Neural cell (in vitro differentiated cells): ENCODE measurements around the gene DNAH6.

ENCODE experiments used
- EP300 ChIP-seq: fragments of 450-650 bp; conservative IDR thresholded peaks from 2 replicates; pipeline ENCODE4 v1.6.1; 2014; ENCODE audit warnings: antibody characterized with exemption, mild to moderate bottlenecking, moderate library complexity; ENCODE audit not compliant: poor library complexity, severe bottlenecking
- EZH2 ChIP-seq: fragments of 200-600, 300-800 bp; shearing (Covaris generic), sonication (generic); IDR thresholded peaks from 2 replicates; pipeline ENCODE4 v1.6.1; 2014; ENCODE audit warnings: antibody characterized with exemption, low read length, borderline replicate concordance, mild to moderate bottlenecking; ENCODE audit not compliant: insufficient read depth, poor library complexity, severe bottlenecking
- MXI1 ChIP-seq: fragments of 450-650 bp; conservative IDR thresholded peaks from 2 replicates; pipeline ENCODE4 v1.6.1; 2014; ENCODE audit warnings: antibody characterized with exemption, mild to moderate bottlenecking; ENCODE audit not compliant: poor library complexity, severe bottlenecking
- POLR2AphosphoS5 ChIP-seq: IDR thresholded peaks from 2 replicates; pipeline ENCODE4 v1.6.1; 2012
- RAD21 ChIP-seq: fragments of 450-650 bp; conservative IDR thresholded peaks from 2 replicates; pipeline ENCODE4 v1.6.1; 2014; ENCODE audit warnings: antibody characterized with exemption, mild to moderate bottlenecking, moderate library complexity
- TAF1 ChIP-seq: IDR thresholded peaks from 2 replicates; pipeline ENCODE4 v1.6.1; 2012; ENCODE audit warnings: low read depth
- TF ChIP-seq, protein P1 (sequence below): fragments of 450-650 bp; IDR thresholded peaks from 2 replicates; pipeline ENCODE4 v1.5.1; 2014; ENCODE audit warnings: antibody characterized with exemption, mild to moderate bottlenecking, moderate library complexity; ENCODE audit not compliant: poor library complexity, severe bottlenecking
- TF ChIP-seq, protein P2 (sequence below): IDR thresholded peaks from 2 replicates; pipeline ENCODE4 v1.6.1; 2012; ENCODE audit warnings: borderline replicate concordance

DNA sequence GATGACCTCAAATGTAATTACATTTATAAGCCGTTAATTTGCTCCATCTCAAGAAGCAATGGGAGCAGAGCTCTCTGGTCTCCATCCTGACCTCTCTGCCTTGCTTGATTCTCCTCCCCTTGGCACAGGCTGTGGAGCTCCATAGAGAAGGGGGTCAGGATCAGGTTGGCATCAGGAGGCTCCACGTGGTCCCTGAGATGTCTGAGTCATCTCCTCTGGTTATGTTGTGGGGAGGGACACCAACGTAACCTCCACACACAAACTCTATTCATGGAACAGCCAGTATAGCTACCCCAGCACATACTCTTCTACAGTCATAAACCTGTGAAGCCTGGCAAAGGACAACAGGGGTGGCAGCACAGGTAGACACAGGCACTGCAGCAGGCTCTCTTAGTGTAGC, 335.6 kb downstream of the DNAH6 start:
- TF ChIP-seq, protein P1, sequence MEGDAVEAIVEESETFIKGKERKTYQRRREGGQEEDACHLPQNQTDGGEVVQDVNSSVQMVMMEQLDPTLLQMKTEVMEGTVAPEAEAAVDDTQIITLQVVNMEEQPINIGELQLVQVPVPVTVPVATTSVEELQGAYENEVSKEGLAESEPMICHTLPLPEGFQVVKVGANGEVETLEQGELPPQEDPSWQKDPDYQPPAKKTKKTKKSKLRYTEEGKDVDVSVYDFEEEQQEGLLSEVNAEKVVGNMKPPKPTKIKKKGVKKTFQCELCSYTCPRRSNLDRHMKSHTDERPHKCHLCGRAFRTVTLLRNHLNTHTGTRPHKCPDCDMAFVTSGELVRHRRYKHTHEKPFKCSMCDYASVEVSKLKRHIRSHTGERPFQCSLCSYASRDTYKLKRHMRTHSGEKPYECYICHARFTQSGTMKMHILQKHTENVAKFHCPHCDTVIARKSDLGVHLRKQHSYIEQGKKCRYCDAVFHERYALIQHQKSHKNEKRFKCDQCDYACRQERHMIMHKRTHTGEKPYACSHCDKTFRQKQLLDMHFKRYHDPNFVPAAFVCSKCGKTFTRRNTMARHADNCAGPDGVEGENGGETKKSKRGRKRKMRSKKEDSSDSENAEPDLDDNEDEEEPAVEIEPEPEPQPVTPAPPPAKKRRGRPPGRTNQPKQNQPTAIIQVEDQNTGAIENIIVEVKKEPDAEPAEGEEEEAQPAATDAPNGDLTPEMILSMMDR, result no peak
- no peak for TF ChIP-seq EP300
- no peak for TF ChIP-seq TAF1
- no peak for TF ChIP-seq EZH2
- TF ChIP-seq POLR2AphosphoS5, result no peak
- TF ChIP-seq RAD21, result no peak
- TF ChIP-seq, protein P2, sequence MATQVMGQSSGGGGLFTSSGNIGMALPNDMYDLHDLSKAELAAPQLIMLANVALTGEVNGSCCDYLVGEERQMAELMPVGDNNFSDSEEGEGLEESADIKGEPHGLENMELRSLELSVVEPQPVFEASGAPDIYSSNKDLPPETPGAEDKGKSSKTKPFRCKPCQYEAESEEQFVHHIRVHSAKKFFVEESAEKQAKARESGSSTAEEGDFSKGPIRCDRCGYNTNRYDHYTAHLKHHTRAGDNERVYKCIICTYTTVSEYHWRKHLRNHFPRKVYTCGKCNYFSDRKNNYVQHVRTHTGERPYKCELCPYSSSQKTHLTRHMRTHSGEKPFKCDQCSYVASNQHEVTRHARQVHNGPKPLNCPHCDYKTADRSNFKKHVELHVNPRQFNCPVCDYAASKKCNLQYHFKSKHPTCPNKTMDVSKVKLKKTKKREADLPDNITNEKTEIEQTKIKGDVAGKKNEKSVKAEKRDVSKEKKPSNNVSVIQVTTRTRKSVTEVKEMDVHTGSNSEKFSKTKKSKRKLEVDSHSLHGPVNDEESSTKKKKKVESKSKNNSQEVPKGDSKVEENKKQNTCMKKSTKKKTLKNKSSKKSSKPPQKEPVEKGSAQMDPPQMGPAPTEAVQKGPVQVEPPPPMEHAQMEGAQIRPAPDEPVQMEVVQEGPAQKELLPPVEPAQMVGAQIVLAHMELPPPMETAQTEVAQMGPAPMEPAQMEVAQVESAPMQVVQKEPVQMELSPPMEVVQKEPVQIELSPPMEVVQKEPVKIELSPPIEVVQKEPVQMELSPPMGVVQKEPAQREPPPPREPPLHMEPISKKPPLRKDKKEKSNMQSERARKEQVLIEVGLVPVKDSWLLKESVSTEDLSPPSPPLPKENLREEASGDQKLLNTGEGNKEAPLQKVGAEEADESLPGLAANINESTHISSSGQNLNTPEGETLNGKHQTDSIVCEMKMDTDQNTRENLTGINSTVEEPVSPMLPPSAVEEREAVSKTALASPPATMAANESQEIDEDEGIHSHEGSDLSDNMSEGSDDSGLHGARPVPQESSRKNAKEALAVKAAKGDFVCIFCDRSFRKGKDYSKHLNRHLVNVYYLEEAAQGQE, result no peak
- no peak for TF ChIP-seq MXI1
